A673 (cell line): Measurements from ENCODE around the gene ZNF280D.

Experiments
- EZH2 ChIP-seq: fragments of 200-600 bp; sonication (generic); IDR thresholded peaks from 2 replicates; pipeline ENCODE4 v1.6.1; 2017; ENCODE audit warnings: borderline replicate concordance, low read depth, mild to moderate bottlenecking, mixed read lengths, antibody characterized with exemption, low read length; ENCODE audit not compliant: poor library complexity, severe bottlenecking
- TF ChIP-seq, protein P1 (sequence below): fragments of 300-800, 200-600 bp; sonication (generic); conservative IDR thresholded peaks from 2 replicates; pipeline ENCODE4 v1.5.1; 2017; ENCODE audit warnings: low read depth, mild to moderate bottlenecking, antibody characterized with exemption, low read length, moderate library complexity, mixed read lengths

DNA sequence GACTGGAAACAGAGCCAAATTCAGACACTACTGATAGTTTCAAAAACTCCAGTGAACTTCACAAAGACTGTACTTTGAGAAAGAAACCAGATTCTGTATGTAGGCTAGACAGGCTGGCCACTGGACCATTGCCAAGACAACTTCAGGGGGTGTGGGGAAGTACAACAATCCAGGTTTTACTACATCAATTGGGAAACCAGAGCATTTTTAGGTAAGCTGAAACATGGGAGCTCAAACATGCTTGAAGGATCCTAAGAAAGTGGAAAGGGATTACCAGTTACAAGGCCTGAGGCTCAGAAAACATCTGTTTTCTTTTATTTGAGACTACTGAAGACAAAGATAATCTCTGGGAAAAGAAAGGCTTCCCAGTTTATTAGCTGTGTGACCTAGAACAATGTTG, 26.9 kb upstream of the ZNF280D start:
- TF ChIP-seq, protein P1, sequence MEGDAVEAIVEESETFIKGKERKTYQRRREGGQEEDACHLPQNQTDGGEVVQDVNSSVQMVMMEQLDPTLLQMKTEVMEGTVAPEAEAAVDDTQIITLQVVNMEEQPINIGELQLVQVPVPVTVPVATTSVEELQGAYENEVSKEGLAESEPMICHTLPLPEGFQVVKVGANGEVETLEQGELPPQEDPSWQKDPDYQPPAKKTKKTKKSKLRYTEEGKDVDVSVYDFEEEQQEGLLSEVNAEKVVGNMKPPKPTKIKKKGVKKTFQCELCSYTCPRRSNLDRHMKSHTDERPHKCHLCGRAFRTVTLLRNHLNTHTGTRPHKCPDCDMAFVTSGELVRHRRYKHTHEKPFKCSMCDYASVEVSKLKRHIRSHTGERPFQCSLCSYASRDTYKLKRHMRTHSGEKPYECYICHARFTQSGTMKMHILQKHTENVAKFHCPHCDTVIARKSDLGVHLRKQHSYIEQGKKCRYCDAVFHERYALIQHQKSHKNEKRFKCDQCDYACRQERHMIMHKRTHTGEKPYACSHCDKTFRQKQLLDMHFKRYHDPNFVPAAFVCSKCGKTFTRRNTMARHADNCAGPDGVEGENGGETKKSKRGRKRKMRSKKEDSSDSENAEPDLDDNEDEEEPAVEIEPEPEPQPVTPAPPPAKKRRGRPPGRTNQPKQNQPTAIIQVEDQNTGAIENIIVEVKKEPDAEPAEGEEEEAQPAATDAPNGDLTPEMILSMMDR: no peak
- TF ChIP-seq EZH2: no peak
